NCI-H1694 (cell line): ENCODE results near the gene TECTA.

Source experiments
- DNase-seq: peaks from one replicate; lab custom pipeline; 2025; lab: John Stamatoyannopoulos, UW

TECTA gene

DNA sequence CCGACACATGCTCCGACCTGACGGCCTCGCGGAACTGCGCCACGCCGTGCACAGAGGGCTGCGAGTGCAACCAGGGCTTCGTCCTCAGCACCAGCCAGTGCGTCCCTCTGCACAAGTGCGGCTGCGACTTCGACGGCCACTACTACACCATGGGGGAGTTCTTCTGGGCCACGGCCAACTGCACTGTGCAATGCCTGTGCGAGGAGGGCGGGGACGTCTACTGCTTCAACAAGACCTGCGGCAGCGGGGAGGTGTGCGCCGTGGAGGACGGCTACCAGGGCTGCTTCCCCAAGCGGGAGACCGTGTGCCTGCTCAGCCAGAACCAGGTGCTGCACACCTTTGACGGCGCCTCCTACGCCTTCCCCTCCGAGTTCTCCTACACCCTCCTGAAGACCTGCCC is 26.8 kb downstream of the TECTA start:
- no peak for DNase-seq

GRCh38 chr11:121129362-121130340 is 28.6 kb downstream of the TECTA start:
- no peak for DNase-seq

- DNase-seq: no peak
These were observed 30.6 kb downstream of the TECTA start for GRCh38 chr11:121131656-121132055.

DNA sequence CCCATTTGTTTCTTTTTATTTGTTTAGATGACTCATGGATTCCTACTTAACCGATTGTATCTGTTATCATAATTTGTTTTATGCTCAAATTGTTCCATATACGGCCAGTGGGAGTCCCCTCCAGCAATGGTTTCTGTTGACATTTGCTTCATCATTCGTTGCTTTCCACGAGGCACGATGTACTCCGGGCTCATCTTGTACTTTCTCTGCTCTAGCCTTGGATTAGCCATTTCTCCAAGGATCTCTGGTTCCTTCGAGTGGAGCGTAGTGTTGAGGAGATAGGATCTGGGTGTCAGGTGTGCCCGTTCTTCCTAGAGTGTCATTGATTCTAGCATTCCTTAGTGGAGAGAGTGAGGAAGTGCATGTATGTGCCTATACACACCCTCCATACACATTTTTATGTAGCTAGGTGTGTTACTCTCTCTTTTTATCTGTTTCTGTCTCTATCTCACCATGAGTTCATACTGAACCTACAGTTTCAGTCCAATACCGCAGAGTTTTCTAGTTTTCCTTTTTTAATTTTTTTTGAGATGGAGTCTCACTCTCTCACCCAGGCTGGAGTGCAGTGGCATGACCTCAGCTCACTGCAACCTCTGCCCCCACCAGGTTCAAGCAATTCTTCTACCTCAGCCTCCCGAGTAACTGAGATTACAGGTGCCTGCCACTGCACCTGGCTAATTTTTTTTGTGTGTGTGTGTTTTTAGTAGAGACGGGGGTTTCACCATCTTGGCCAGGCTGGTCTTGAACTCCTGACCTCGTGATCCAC is 31.4 kb downstream of the TECTA start:
- DNase-seq: no peak

DNA sequence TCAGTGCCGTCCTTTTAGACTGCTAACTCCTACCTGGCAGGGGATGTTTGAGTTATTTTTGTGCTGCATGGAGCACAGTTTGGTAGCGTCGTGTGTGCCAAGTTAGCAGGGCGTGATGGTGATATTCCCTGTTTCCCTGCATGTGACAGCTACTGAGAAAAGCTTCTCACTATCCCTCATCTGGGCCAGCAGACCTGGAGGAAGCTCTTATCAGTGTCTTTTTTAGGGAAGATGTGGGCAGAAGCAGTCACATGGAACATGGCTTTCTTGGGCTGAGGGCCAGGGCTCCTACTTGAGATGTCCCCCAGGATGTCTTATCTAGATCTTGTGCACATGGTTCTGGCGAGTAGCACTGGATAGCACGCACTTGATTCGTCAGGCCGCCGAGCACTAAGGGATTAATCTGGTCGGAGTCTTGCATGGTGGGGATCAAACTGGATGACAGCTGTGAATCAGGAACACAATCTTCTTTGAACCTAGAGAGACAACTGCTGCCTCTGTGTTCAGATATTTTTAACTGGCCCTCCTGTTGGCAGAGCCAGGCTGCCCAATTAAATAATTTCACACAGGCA is 33.8 kb downstream of the TECTA start:
- DNase-seq: no peak

DNA sequence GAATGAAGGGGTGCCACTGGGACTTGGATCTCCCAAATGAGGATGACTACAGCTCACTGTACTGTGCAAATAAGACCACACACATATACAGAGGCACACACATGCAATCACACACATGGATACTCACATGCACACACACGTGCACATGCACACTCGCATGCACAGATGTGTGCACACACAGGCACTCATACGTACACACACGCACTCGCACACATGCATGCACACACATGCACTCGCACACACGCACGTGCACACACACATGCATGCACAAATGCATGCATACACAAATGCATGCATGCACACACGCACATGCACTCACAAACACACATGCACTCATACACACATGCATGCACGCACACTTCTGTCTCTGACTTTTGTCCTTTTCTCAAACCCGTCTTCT is 36.0 kb downstream of the TECTA start:
- DNase-seq: no peak

DNA sequence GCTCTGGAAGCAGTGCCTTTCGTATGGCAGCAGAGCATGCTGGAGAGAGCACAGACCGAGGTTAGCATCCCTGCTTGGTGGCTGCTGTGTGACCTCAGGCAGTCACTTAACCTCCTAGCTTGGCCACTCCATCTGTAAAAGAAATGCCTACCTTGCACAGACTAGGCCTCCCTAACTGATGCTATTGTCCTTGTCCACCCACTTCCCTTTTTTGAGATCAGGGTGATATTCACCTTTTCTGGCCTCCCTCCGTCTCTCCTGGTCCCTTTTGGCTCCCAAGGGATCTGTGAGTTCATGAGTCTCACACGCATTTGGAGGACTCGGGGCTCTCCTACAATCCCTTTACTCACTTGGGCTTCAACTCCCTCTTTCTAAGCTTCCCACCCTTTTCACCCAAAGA is 37.2 kb downstream of the TECTA start:
- no peak for DNase-seq

GRCh38 chr11:121140369-121140768 is 39.3 kb downstream of the TECTA start:
- no peak for DNase-seq

DNA sequence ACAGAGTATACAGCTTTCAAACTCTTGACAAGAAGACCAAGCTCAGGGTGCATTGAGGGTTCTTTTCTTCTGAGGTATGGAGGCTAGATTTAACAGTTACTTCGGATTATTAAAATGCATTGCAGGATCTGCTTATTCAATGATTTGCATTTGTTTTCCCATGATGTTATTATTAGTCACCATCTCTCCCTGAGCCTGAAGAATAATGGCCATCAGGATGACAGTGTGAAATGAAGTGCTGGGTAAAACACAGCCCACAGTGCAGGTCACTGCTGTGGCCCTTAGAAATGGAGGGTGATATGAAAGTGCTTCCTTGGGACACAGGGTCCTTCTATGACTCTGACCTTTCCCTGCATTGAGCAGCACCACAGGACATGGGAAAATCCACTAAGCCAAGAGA is 40.0 kb downstream of the TECTA start:
- DNase-seq: no peak

DNA sequence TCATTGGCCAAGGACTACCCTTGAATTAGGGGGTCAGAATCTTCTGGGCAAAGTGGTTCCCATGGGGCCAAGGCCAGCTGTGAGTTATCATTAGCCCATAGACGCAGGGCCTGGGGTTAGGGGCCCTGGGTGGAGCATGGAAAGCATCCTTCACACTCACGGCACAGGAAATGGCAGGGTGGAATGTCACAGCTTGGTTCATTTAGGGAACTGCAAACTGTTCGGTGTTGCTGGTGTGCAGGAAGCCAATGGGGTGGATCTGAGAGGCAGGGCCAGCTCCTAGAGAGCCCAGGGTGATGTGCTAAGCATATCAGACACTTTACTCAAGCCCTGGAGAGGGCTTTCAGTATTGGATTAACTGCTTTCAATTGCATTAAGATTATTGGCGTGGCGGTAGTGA is 42.9 kb downstream of the TECTA start:
- DNase-seq: no peak

DNA sequence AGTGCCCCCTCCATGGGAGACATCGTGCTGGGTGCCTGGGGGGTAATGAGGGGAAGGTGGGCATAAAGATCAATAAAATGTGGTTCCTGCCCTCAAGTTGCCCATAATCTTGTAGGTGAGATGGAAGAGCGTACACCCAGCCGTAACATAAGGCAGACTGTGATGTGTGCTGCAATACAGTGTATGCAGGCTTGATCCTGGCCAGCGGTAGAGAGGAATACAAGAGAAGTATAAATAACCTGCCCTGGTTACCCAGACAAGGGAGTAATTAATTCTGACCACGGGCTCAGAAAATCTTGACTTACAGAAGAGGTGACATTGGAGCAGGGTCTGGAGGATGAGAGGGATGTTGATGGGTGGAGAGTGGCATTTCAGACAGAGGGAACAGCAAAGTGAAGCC is 43.7 kb downstream of the TECTA start:
- no peak for DNase-seq

- no peak for DNase-seq
These were observed 44.8 kb downstream of the TECTA start for GRCh38 chr11:121145826-121146225.

GRCh38 chr11:121149116-121149515 is 48.1 kb downstream of the TECTA start:
- no peak for DNase-seq

GRCh38 chr11:121151207-121151688 is 50.2 kb downstream of the TECTA start:
- no peak for DNase-seq

- DNase-seq: peak; percentile 36
These were observed 51.7 kb downstream of the TECTA start for GRCh38 chr11:121152764-121153163.

GRCh38 chr11:121153472-121153871 is 52.4 kb downstream of the TECTA start:
- DNase-seq: peak; percentile 6

GRCh38 chr11:121154486-121155314 is 53.7 kb downstream of the TECTA start:
- DNase-seq: no peak

DNA sequence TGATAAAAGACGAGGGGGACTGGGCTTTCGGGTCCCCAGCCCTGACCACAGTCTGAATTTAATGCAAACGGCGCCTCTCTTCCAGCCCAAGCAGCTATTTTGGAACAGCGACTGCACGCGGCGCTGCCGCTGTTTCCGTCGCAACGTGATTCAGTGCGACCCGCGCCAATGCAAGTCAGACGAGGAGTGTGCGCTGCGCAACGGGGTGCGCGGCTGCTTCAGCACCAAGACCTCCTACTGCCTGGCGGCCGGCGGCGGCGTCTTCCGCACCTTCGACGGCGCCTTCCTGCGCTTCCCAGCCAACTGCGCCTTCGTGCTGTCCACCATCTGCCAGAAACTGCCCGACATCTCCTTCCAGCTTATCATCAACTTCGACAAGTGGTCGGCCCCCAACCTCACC is 56.7 kb downstream of the TECTA start:
- DNase-seq: no peak

DNA sequence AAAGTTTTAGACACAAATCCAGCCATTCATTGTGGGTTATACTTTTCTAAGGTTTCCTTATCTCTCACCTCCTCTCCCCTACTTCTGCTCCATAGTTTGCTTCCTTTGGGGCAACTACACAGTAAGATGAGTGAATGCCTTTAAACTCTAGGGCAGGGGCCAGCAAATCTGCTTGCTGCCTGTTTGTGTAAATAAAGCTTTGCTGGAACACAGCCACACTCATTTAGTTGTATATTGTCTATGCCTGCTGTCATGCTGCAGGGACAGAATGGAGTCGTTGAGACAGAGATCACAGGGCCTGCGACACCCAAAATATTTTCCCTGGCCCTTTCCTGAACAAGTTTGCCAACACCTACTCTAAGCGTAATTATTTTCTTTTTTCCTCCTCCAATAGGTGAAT is 58.7 kb downstream of the TECTA start:
- peak; percentile 35 for DNase-seq

DNA sequence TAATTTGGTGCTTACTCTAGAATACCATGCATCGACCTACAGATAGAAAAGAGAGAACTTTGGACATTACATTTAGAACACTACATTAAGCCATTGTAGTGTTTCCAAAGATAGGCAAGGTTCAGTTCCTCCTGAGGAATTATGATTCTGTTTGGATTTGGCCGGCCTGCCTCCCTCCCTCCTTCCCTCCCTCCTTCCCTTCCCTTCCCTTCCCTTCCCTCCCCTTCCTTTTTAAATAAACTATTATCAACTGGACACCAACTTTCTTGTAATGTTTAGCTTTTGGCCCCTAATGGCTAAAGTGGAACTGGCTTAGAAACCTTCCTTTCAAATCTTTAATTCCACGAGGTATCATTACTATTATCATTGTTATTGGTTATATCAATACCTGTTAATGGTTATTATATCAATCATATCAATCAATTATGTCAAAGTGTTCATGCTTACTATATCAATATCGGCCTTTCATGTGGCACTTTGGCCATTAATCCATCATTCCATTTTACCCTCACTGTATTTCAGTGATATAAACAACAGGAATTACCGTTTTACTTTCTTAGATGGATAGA is 60.4 kb downstream of the TECTA start:
- no peak for DNase-seq

- DNase-seq: no peak
These were observed 62.7 kb downstream of the TECTA start for GRCh38 chr11:121163658-121164308.
